Measurements from ENCODE around the gene RAB30.
"Not testable (repeated sequence)": the region's sequence is repeated elsewhere in the genome, so short reads cannot be mapped to it uniquely, and the experiment has no call there.

Gene RAB30

DNA sequence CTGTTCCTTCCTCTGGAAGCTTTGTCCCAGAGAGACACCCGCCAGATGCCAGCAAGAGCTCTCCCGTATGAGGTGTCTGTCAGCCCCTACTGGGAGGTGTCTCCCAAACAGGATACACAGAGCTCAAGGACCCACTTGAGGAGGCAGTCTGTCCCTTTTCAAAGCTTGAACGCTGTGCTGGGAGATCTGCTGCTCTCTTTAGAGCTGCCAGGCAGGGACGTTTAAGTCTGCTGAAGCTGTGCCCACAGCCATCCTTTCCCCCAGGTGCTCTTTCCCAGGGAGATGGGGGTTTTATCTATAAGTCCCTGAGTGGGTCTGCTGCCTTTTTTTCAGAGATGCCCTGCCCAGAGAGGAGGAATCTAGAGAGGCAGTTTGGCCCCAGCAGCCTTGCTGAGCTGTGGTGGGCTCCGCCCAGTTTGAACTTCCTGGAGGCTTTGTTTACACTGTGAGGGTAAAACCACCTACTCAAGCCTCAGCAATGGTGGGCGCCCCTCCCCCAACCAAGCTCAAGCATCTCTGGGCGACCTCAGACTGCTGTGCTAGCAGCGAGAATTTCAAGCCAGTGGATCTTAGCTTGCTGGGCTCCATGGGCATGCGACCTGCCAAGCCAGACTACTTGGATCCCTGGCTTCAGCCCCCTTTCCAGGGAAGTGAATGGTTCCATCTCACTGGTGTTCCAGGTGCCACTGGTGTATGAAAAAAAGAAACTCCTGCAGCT, 115.8 kb downstream of the RAB30 start:
- in situ Hi-C loops (cut with HindIII; ENCODE audit: low sequenced_read_pairs): not testable (repeated sequence)

DNA sequence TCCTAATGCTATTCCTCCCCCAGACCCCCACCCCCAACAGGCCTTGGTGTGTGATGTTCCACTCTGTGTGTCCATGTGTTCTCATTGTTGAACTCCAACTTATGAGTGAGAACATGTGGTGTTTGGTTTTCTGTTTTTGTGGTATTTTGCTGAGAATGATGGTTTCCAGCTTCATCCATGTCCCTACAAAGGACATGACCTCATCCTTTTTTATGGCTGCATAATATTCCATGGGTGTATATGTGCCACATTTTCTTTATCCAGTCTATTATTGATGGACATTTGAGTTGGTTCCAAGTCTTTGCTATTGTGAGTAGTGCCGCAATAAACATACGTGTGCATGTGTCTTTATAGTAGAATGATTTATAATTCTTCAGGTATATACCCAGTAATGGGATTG, 121.2 kb downstream of the RAB30 start:
- in situ Hi-C loops (cut with HindIII; ENCODE audit: low sequenced_read_pairs): not testable (repeated sequence)

DNA sequence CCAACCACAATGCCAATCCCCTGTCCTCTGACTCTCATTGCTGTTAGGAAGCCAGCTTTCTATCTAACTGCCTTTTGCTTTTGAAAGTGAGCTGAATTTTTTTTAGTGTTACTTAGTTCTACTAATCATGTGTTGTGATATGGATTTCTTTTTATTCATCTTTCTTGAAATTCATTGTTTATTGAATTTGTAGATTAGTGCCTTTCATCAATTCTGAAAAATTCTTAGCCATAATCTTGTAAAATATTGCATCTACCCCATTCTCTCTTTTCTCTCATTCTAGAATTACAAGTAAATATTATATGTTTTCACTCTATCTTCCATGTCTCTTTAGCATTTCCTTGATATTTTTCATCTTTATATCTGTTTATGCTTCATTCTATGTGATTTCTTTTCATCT, 122.3 kb downstream of the RAB30 start:
- in situ Hi-C loops (cut with HindIII; ENCODE audit: low sequenced_read_pairs): no loop called here

DNA sequence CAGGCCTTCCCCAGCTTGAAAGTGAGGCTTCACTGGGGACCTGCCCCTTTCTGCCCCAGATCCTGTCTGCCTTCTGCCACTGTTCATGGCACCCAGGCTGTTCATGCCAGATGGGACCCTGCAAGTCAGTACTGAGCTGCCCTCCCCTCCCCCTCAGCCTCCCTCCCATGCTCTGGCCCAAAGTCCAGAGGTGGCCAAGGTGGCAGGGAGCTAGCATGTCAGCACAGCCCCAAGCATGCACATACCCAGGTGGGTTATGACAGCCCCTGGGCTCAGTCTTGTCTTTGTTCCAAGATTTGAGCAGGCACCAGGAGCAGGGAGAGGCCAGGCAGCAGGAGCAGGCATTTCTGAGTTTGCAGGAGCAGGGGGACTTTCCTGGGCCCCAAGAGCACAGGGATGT, 126.0 kb downstream of the RAB30 start:
- in situ Hi-C loops (cut with HindIII; ENCODE audit: low sequenced_read_pairs): no loop called here

DNA sequence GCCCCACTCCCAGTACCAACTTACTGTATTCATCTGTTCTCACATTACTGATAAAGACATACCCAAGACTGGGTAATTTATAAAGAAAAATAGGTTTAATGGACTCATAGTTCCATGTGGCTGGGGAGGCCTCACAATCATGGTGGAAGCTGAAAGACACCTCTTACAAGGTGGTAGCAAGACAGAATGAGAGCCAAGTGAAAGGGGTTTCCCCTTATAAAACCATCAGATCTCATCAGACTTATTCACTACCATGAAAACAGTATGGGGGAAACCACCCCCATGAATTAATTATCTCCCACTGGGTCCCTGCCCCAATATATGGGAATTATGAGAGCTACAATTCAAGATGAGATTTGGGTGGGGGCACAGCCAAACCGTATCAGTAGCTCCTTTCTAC, 126.7 kb downstream of the RAB30 start:
- in situ Hi-C loops (cut with HindIII; ENCODE audit: low sequenced_read_pairs): not testable (repeated sequence)

DNA sequence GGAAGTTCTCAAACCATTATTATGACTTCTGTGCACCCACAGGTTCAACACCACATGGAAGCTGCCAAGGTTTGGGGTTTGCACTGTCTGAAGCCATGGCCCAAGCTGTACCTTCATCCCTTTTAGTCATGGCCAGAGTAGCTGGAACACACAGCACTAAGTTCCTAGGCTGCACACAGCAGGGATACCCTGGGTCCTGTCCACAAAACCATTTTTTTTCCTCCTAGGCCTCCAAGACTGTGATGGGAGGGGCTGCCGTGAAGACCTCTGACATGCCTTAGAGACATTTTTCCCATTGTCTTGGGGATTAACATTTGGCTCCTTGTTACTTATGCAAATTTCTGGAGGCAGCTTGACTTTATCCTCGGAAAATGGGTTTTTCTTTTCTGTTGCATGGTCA, 127.5 kb downstream of the RAB30 start:
- in situ Hi-C loops (cut with HindIII; ENCODE audit: low sequenced_read_pairs): no loop called here

DNA sequence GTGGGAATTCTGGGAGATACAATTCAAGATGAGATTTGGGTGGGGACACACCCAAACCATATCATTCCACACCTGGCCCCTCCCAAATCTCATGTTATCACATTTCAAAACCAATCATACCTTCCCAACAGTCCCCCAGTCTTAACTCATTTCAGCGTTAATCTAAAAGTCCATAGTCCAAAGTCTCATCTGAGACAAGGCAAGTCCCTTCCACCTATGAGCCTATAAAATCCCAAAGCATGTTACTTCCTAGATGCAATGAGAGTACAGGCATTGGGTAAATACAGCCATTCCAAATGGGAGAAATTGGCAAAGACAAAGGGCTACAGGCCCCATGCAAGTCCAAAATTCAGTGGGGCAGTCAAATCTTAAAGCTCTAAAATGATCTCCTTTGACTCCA, 128.3 kb downstream of the RAB30 start:
- in situ Hi-C loops (cut with HindIII; ENCODE audit: low sequenced_read_pairs): not testable (repeated sequence)

DNA sequence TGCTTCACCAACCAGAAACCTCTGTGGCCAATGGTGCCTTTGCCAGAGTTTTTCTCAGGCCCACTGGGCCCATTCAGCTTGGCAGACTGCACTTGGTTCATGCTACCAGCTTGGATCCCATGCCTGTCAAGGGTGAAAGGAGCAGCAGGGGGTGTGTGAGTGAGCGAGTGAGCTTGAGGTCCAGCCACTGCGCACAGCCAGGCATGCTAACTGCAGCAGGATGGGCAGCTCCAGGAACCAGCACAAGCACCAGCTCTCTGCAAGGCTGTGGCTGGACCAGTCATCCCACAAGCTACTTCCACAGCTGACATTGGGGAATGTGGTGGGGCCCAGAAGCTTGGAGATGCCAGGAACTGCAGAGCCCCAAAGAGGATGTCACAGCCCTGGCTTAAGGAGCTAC, 129.3 kb downstream of the RAB30 start:
- in situ Hi-C loops (cut with HindIII; ENCODE audit: low sequenced_read_pairs): no loop called here

DNA sequence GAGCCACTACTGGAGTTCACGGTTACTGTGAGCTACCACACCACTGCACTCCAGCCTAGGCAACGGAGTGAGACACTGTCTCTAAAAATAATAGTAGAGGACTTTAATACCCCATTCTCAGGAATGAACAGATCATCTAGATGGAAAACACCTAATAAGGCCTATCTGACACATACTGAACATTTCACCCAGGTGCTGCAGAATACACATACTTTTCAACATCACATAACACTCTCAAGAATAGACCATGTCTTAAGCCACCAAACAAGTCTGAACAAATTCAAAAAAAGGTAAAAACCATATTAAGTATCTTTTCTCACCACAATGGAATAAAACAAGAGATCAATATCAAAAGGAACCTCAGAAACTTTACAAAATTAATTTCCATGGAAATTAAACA, 132.2 kb downstream of the RAB30 start:
- in situ Hi-C loops (cut with HindIII; ENCODE audit: low sequenced_read_pairs): no loop called here

DNA sequence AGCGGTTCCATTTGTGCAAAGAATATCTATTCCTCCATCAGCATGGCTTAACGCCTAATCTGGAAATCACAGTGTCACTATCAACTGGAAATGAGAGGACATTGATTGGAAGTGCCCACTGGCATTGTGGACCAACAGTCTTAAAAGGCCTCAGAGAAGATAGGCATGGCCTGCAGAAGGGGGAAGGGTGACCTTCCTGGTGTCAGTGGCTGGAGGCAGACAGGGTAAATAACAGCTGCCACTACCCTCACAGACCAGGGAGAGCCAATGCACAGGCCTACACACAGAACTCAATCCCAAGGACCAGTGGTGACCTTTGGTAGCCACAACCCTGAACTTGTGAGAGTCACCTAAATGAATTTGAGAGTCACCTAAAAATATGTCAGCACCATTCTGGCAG, 134.1 kb downstream of the RAB30 start:
- in situ Hi-C loops (cut with HindIII; ENCODE audit: low sequenced_read_pairs): no loop called here

DNA sequence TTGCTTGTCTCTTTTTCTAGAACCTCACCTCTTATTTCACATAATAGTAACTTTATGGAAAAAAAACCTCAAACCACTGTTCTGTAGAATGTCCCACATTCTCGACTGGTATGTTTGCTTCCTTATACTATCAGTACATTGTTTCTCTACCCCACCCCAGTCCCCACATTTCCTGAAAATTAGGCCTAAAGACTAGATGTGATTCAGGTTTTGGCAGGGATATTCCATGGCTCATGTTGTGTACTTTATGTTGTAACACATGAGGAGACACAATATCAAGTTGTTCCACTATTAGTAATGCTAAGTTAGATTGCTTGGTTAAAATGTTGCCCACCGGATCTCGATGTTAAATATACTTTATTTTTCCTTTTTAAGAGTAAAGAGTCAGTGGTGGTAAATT, 135.4 kb downstream of the RAB30 start:
- in situ Hi-C loops (cut with HindIII; ENCODE audit: low sequenced_read_pairs): no loop called here

DNA sequence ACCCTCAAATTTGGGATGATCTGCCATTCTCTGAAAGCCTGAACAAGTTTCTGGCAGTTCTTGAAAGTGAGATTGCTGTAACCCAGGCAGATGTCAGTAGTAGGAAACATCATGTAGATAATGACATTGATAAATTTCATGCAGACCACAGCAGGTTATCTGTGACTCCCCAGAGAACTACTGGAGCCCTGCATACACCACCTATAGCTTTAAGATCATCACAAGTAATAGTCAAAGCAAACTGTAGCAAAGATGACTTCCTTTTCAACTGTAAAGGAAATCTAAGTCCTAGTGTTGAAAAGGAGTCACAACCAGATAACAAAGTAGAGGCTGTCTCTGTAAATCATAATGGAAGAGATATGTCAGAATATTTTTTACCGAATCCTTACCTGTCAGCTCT, 139.1 kb downstream of the RAB30 start:
- in situ Hi-C loops (cut with HindIII; ENCODE audit: low sequenced_read_pairs): no loop called here

DNA sequence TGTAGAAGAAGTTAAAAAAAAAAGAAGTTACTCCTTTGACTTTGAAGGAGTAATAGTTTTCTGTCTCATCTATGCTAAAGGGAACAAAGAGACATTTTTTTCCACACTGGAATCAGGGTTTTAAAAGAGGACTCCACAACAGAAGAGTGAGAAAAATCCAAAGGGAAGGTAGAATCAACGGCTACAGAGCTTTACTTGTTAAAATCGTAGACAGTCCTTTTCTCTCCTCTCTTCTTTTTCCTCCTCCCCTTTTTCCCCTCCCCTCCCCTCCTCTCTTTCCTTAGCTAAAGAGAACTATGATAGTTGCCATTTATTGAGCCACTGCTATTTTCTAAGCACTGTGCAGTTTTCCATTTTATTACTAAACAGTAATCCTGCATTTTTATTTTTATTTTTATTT, 141.0 kb downstream of the RAB30 start:
- in situ Hi-C loops (cut with HindIII; ENCODE audit: low sequenced_read_pairs): no loop called here

DNA sequence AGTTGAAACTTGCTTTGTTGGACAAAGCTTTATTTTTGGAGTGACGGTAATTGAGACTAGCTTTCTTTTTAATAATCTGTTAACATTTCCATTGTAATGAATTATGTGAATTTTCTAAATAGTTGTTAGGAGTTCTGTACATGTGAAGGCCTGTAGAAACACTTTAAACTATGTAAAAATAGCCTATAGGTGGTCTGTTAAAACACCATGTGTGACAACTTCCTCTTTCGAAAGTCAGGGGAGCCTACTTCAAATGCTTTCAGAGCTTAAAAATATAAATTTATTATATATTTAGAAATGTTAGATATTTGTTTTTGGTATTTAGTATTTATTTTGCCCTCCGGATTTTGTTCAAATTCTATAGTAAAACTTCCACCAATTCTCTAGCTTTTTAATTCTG, 141.5 kb downstream of the RAB30 start:
- in situ Hi-C loops (cut with HindIII; ENCODE audit: low sequenced_read_pairs): no loop called here

DNA sequence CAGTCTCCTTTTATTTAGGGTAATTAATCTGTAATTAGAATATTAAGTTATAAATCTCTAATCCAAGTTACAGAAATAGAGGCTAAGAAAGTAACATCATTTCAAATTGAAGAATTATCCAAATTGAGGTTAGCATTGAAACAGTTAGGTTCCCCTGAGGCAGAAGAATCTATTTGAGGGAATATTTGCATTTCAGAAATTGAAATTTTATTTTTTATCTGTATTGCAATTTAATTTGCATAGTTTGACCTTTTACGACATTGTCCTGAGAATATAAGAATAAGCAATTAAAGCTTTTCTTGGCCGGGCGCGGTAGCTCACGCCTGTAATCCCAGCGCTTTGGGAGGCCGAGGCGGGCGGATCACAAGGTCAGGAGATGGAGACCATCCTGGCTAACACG, 142.6 kb downstream of the RAB30 start:
- in situ Hi-C loops (cut with HindIII; ENCODE audit: low sequenced_read_pairs): no loop called here

DNA sequence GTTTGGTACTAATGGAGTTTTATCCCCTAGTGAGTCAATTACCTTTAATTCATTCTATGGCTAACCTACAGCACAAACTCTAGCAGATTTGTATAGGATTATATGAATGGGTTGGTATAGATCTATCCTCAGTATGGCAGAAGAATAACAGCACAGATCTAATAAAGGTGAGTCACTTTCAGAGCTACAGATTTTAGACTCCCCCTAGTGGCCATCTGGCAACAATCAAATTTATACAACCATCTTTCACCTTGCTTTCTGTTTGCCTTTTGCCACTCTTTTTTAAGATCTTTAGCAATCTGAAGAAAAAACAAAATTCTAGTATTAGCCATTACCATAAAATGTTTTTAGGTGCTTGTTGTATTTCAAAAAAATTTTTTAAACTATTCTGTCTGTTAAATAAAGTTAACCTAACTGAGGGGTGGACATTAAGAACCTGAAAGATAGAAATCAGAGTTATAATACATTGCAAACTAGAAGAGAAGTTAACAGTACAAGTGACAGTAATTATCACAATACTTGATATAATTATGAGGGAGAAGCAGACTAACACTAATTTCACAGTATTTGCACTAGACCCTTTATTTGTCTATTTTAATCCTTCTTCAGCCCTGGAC, 144.3 kb downstream of the RAB30 start:
- in situ Hi-C loops (cut with HindIII; ENCODE audit: low sequenced_read_pairs): no loop called here

DNA sequence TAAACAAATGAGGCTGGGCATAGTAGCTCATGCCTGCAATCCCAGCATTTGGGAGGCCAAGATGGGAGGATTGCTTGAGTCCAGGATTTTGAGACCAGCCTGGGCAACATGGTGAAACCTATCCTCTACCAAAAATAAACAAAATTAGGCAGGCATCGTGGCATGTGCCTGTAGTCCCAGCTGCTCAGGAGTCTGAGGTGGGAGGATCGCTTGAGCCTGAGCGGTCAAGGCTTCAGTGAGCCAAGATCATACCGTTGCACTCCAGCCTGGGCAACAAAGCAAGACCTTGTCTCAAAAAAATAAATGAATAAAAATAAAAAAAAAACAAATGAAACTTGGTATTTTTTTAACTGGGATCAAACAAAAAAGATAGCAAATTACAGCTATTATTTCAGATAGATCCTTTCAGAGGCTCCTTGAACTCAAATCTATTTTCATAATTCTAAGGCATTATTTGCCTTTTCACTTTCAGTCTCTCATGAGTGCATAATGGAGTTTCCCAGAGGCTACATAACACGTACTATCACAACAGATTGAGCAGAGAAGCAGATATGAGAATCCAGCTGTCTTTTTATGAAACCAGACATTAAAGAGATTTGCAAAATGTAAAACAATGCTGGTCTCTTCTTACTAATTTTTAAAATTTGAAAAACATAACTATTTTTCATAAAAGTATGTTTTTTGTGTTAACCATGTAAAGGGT, 147.0 kb downstream of the RAB30 start:
- in situ Hi-C loops (cut with HindIII; ENCODE audit: low sequenced_read_pairs): no loop called here

Measured in endothelial cell of hepatic sinusoid (primary cell).